PC-9 (cell line): ENCODE results near the gene POLD4.

Experiments
- CTCF ChIP-seq: fragments of 200-600 bp; sonication (generic); conservative IDR thresholded peaks from 2 replicates; pipeline ENCODE4 v1.6.1; 2017; ENCODE audit warnings: mixed run types, antibody characterized with exemption, mild to moderate bottlenecking, moderate library complexity
- EZH2 ChIP-seq: fragments of 200-600 bp; sonication (generic); IDR thresholded peaks from 2 replicates; pipeline ENCODE4 v1.8.0; 2017; ENCODE audit warnings: antibody characterized with exemption, low read depth

GRCh38 chr11:67369801-67370284, 16.5 kb upstream of the POLD4 start:
- TF ChIP-seq CTCF (no peak), EZH2 (no peak)
